Duodenal mucosa (tissue), 2 donors: ENCODE results near the gene FUOM.
"Not testable (repeated sequence)": the region's sequence is repeated elsewhere in the genome, so short reads cannot be mapped to it uniquely, and the experiment has no call there.

Experiments
- H3K27ac ChIP-seq: one replicate; pipeline ENCODE4 v1.7.0; 2013; ENCODE audit warnings: low read depth, low read length
- H3K27me3 ChIP-seq, 2 donors: one replicate each; pipeline ENCODE4 v1.7.0; 2013; ENCODE audit warnings: low read length in 2 of 2, control low read depth in 1 of 2; ENCODE audit not compliant: insufficient read depth in 2 of 2, control insufficient read depth in 1 of 2
- H3K36me3 ChIP-seq, 2 donors: one replicate each; pipeline ENCODE4 v1.7.0; 2013; ENCODE audit warnings: low read length in 2 of 2, control low read depth in 1 of 2; ENCODE audit not compliant: insufficient read depth in 2 of 2, control insufficient read depth in 1 of 2
- H3K4me1 ChIP-seq, 2 donors: one replicate each; pipeline ENCODE4 v1.7.0; 2013; ENCODE audit warnings: low read length in 2 of 2, control low read depth in 1 of 2; ENCODE audit not compliant: insufficient read depth in 2 of 2, control insufficient read depth in 1 of 2
- H3K4me3 ChIP-seq, 2 donors: one replicate each; pipeline ENCODE4 v1.7.0; 2013; ENCODE audit warnings: low read length in 2 of 2, low read depth in 1 of 2
- H3K9ac ChIP-seq, 2 donors: one replicate each; pipeline ENCODE4 v1.7.0; 2013; ENCODE audit warnings: low read length in 2 of 2, low read depth in 1 of 2
- H3K9me3 ChIP-seq, 2 donors: one replicate each; pipeline ENCODE4 v1.7.0; 2013; ENCODE audit warnings: low read length in 2 of 2, control low read depth in 1 of 2; ENCODE audit not compliant: control insufficient read depth in 1 of 2

FUOM gene

GRCh38 chr10:133322064-133322709 lies 35.6 kb downstream of the FUOM start:
- not testable (repeated sequence) for H3K9ac ChIP-seq, H3K36me3 ChIP-seq, H3K27ac ChIP-seq, H3K4me3 ChIP-seq, H3K9me3 ChIP-seq
- peaks cover 27 to 31% of the 10 kb centered on the region in 2 donors for H3K27me3 ChIP-seq
- H3K4me1 ChIP-seq = peaks cover 7 to 10% of the 10 kb centered on the region in 2 donors

GRCh38 chr10:133320852-133321422 lies 36.9 kb downstream of the FUOM start:
- H3K9ac ChIP-seq, H3K4me1 ChIP-seq, H3K4me3 ChIP-seq, H3K36me3 ChIP-seq, H3K27ac ChIP-seq, H3K9me3 ChIP-seq: not testable (repeated sequence)
- H3K27me3 ChIP-seq = peaks cover 14 to 18% of the 10 kb centered on the region in 2 donors

- Histone ChIP-seq H3K36me3 (no peaks in the 10 kb centered on the region), H3K4me1 (peaks cover 0 to 2% of the 10 kb centered on the region in 2 donors), H3K4me3 (peak overlapping the region; percentile 47 to 54), H3K27me3 (peaks cover 6 to 8% of the 10 kb centered on the region in 2 donors), H3K9ac (no peak overlapping the region), H3K27ac (no peak overlapping the region), H3K9me3 (no peaks in the 10 kb centered on the region)
These were observed 39.2 kb downstream of the FUOM start for GRCh38 chr10:133318494-133319127.

GRCh38 chr10:133316732-133317131 lies 41.1 kb downstream of the FUOM start:
- peaks cover 0 to 2% of the 10 kb centered on the region in 2 donors for H3K4me1 ChIP-seq
- H3K27ac ChIP-seq = no peak overlapping the region
- H3K9ac ChIP-seq = no peak overlapping the region
- H3K4me3 ChIP-seq = no peak overlapping the region
- peaks cover 6 to 8% of the 10 kb centered on the region in 2 donors for H3K27me3 ChIP-seq
- no peaks in the 10 kb centered on the region for H3K9me3 ChIP-seq
- H3K36me3 ChIP-seq = peaks cover 14% of the 10 kb centered on the region in 2 donors

GRCh38 chr10:133316266-133316665 lies 41.6 kb downstream of the FUOM start:
- Histone ChIP-seq H3K27ac (no peak overlapping the region), H3K4me3 (no peak overlapping the region), H3K36me3 (peaks cover 14 to 19% of the 10 kb centered on the region in 2 donors), H3K27me3 (peaks cover 6 to 8% of the 10 kb centered on the region in 2 donors), H3K9me3 (no peaks in the 10 kb centered on the region), H3K9ac (no peak overlapping the region), H3K4me1 (peaks cover 0 to 2% of the 10 kb centered on the region in 2 donors)

- Histone ChIP-seq H3K27ac (no peak overlapping the region), H3K9me3 (no peaks in the 10 kb centered on the region), H3K4me1 (peaks cover 0 to 2% of the 10 kb centered on the region in 2 donors), H3K36me3 (peaks cover 14 to 21% of the 10 kb centered on the region in 2 donors), H3K4me3 (no peak overlapping the region), H3K9ac (no peak overlapping the region), H3K27me3 (peaks cover 6 to 8% of the 10 kb centered on the region in 2 donors)
These were observed 42.0 kb downstream of the FUOM start for GRCh38 chr10:133315847-133316246.

GRCh38 chr10:133314911-133315310 lies 42.9 kb downstream of the FUOM start:
- Histone ChIP-seq H3K27me3 (peaks cover 6 to 8% of the 10 kb centered on the region in 2 donors), H3K36me3 (peaks cover 14 to 29% of the 10 kb centered on the region in 2 donors), H3K9ac (no peak overlapping the region), H3K27ac (no peak overlapping the region), H3K4me3 (no peak overlapping the region), H3K9me3 (no peaks in the 10 kb centered on the region), H3K4me1 (peaks cover 7 to 8% of the 10 kb centered on the region in 2 donors)

- no peak overlapping the region for H3K27ac ChIP-seq
- H3K4me1 ChIP-seq = peaks cover 14 to 17% of the 10 kb centered on the region in 2 donors
- H3K9ac ChIP-seq = no peak overlapping the region
- H3K4me3 ChIP-seq = no peak overlapping the region
- H3K27me3 ChIP-seq = no peaks in the 10 kb centered on the region
- peaks cover 14 to 29% of the 10 kb centered on the region in 2 donors for H3K36me3 ChIP-seq
- no peaks in the 10 kb centered on the region for H3K9me3 ChIP-seq
These were observed 44.6 kb downstream of the FUOM start for GRCh38 chr10:133313192-133313591.

GRCh38 chr10:133312769-133313145 lies 45.1 kb downstream of the FUOM start:
- H3K36me3 ChIP-seq = peaks cover 14 to 29% of the 10 kb centered on the region in 2 donors
- peaks cover 14 to 21% of the 10 kb centered on the region in 2 donors for H3K4me1 ChIP-seq
- H3K27ac ChIP-seq = no peak overlapping the region
- no peak overlapping the region for H3K4me3 ChIP-seq
- H3K9ac ChIP-seq = no peak overlapping the region
- H3K27me3 ChIP-seq = no peaks in the 10 kb centered on the region
- no peaks in the 10 kb centered on the region for H3K9me3 ChIP-seq

GRCh38 chr10:133312016-133312768 lies 45.6 kb downstream of the FUOM start:
- H3K4me1 ChIP-seq = peaks cover 20 to 27% of the 10 kb centered on the region in 2 donors
- H3K4me3 ChIP-seq = no peak overlapping the region
- H3K27me3 ChIP-seq = no peaks in the 10 kb centered on the region
- H3K36me3 ChIP-seq = peaks cover 14 to 29% of the 10 kb centered on the region in 2 donors
- no peak overlapping the region for H3K27ac ChIP-seq
- H3K9ac ChIP-seq = no peak overlapping the region
- no peaks in the 10 kb centered on the region for H3K9me3 ChIP-seq
